H7 (cell line): ENCODE results near the gene EIF3D. TPM values are rescaled to one million over a fixed set of nuclear protein-coding genes. Genes with fewer than 3 reads are reported as not detected.
"Not testable (repeated sequence)": the region's sequence is repeated elsewhere in the genome, so short reads cannot be mapped to it uniquely, and the experiment has no call there.

ENCODE experiments used
- DNase-seq: peaks from one replicate; pipeline ENCODE4 v3.0.0; 2012
- H3K27me3 ChIP-seq: 2 replicates; pipeline ENCODE4 v1.6.0; 2011; ENCODE audit warnings: mild to moderate bottlenecking, low read length; ENCODE audit not compliant: control insufficient read depth, insufficient read depth
- H3K36me3 ChIP-seq: replicated peaks from 2 replicates; pipeline ENCODE4 v1.5.1; 2011; ENCODE audit warnings: low read length; ENCODE audit not compliant: control insufficient read depth, insufficient read depth
- H3K4me3 ChIP-seq: 2 replicates; pipeline ENCODE4 v1.5.1; 2011; ENCODE audit warnings: low read depth, mild to moderate bottlenecking, control low read depth, low read length, moderate library complexity; ENCODE audit not compliant: insufficient read depth
- total RNA-seq: library from RNA; depleted of rRNA; stranded (reverse); fragments of >200 nt; shearing (Covaris generic); gene quantifications from 2 replicates; pipeline ENCODE4 v1.2.3, GENCODE V29; 2014

The EIF3D gene
- total RNA-seq, 1 experiment from 2014 or later: 414 TPM

GRCh38 chr22:36536717-36537116, 7.8 kb upstream of the EIF3D start:
- no peak for DNase-seq
- no peaks in the 10 kb centered on the region for H3K27me3 ChIP-seq
- H3K36me3 ChIP-seq: no peaks in the 10 kb centered on the region
- H3K4me3 ChIP-seq: no peak overlapping the region

GRCh38 chr22:36533320-36533719, 4.4 kb upstream of the EIF3D start:
- H3K27me3 ChIP-seq, DNase-seq, H3K36me3 ChIP-seq, H3K4me3 ChIP-seq: not testable (repeated sequence)

GRCh38 chr22:36532466-36532865, 3.5 kb upstream of the EIF3D start:
- no peak for DNase-seq
- Histone ChIP-seq H3K36me3 (no peaks in the 10 kb centered on the region), H3K4me3 (no peak overlapping the region), H3K27me3 (no peaks in the 10 kb centered on the region)

GRCh38 chr22:36528341-36528740, 625 bp downstream of the EIF3D start:
- Histone ChIP-seq H3K27me3 (no peaks in the 10 kb centered on the region), H3K36me3 (peaks cover 27% of the 10 kb centered on the region), H3K4me3 (peak overlapping the region; percentile 79)
- peak; percentile 36 for DNase-seq

GRCh38 chr22:36522662-36523061, 6.3 kb downstream of the EIF3D start:
- H3K36me3 ChIP-seq: peaks cover 70% of the 10 kb centered on the region
- no peaks in the 10 kb centered on the region for H3K27me3 ChIP-seq
- DNase-seq: no peak
- no peak overlapping the region for H3K4me3 ChIP-seq

- Histone ChIP-seq H3K27me3 (no peaks in the 10 kb centered on the region), H3K4me3 (no peak overlapping the region), H3K36me3 (peaks cover 81% of the 10 kb centered on the region)
Measured at GRCh38 chr22:36520423-36520822, 8.5 kb downstream of the EIF3D start.

GRCh38 chr22:36519906-36520305, 9.1 kb downstream of the EIF3D start:
- not testable (repeated sequence) for DNase-seq, H3K27me3 ChIP-seq, H3K4me3 ChIP-seq
- peaks cover 83% of the 10 kb centered on the region for H3K36me3 ChIP-seq

More at GRCh38 chr22:36520423-36520822, 8.5 kb downstream of the EIF3D start:
- no peak for DNase-seq

GRCh38 chr22:36514766-36515165, 14.2 kb downstream of the EIF3D start:
- no peaks in the 10 kb centered on the region for H3K27me3 ChIP-seq

GRCh38 chr22:36512991-36513390, 16.0 kb downstream of the EIF3D start:
- H3K4me3 ChIP-seq: no peak overlapping the region
- DNase-seq: no peak
- peaks cover 63% of the 10 kb centered on the region for H3K36me3 ChIP-seq
- H3K27me3 ChIP-seq: no peaks in the 10 kb centered on the region

More at GRCh38 chr22:36514766-36515165, 14.2 kb downstream of the EIF3D start:
- no peak for DNase-seq
- Histone ChIP-seq H3K36me3 (peaks cover 79% of the 10 kb centered on the region), H3K4me3 (no peak overlapping the region)

GRCh38 chr22:36512333-36512732, 16.6 kb downstream of the EIF3D start:
- no peak overlapping the region for H3K4me3 ChIP-seq
- peaks cover 58% of the 10 kb centered on the region for H3K36me3 ChIP-seq
- H3K27me3 ChIP-seq: peaks cover 2% of the 10 kb centered on the region; the same call in 1 of the 2 replicates
- DNase-seq: no peak

- DNase-seq: peak; percentile 84
- no peak overlapping the region for H3K4me3 ChIP-seq
- H3K27me3 ChIP-seq: peaks cover 2% of the 10 kb centered on the region; the same call in 1 of the 2 replicates
- H3K36me3 ChIP-seq: peaks cover 47% of the 10 kb centered on the region
Measured at GRCh38 chr22:36510966-36511881, 17.7 kb downstream of the EIF3D start.

- no peak for DNase-seq
- Histone ChIP-seq H3K27me3 (peaks cover 2% of the 10 kb centered on the region; the same call in 1 of the 2 replicates), H3K36me3 (peaks cover 40% of the 10 kb centered on the region), H3K4me3 (no peak overlapping the region)
Measured at GRCh38 chr22:36510384-36510783, 18.6 kb downstream of the EIF3D start.

GRCh38 chr22:36507518-36508010, 21.4 kb downstream of the EIF3D start:
- Histone ChIP-seq H3K36me3 (peaks cover 18% of the 10 kb centered on the region), H3K27me3 (peaks cover 2% of the 10 kb centered on the region; the same call in 1 of the 2 replicates), H3K4me3 (no peak overlapping the region)
- no peak for DNase-seq

- Histone ChIP-seq H3K27me3 (peaks cover 2% of the 10 kb centered on the region; the same call in 1 of the 2 replicates), H3K36me3 (peaks cover 12% of the 10 kb centered on the region), H3K4me3 (peak within 1 kb of the TSS; percentile 52)
- peak; percentile 99 for DNase-seq
Measured at GRCh38 chr22:36506637-36507517, 22.1 kb downstream of the EIF3D start, which contains the start of gene FOXRED2. FOXRED2 (minus strand) TSS chr22:36507040; CDS start chr22:36506422, 618 bp downstream.
